HepG2 (cell line): ENCODE data around the gene NUFIP1. TPM values are rescaled to one million over a fixed set of nuclear protein-coding genes. Genes with fewer than 3 reads are reported as not detected.

Source experiments
- AHR ChIP-seq: IDR thresholded peaks from 2 replicates; pipeline ENCODE4 v1.6.1; 2018; ENCODE audit warnings: missing genetic modification reagents, missing compliant biosample characterization
- ARID2 ChIP-seq: sonication (generic); formaldehyde crosslinking; IDR thresholded peaks from 2 replicates; pipeline ENCODE4 v1.8.1; 2022; ENCODE audit warnings: mild to moderate bottlenecking, missing genetic modification reagents, borderline replicate concordance
- CHD4 ChIP-seq: fragments of 200-600 bp; sonication (generic); IDR thresholded peaks from 2 replicates; pipeline ENCODE4 v1.7.0; 2017; ENCODE audit warnings: mild to moderate bottlenecking, low read length, borderline replicate concordance
- FLYWCH1 ChIP-seq: sonication (generic); formaldehyde crosslinking; IDR thresholded peaks from 2 replicates; pipeline ENCODE4 v1.8.1; 2023; ENCODE audit warnings: mild to moderate bottlenecking, missing genetic modification reagents
- FOSL1 ChIP-seq: sonication (generic); formaldehyde crosslinking; IDR thresholded peaks from 2 replicates; pipeline ENCODE4 v1.9.0; 2021; ENCODE audit warnings: missing genetic modification reagents, borderline replicate concordance
- GFI1 ChIP-seq: sonication (generic); formaldehyde crosslinking; IDR thresholded peaks from 2 replicates; pipeline ENCODE4 v1.5.0; 2020; ENCODE audit warnings: missing genetic modification reagents, mild to moderate bottlenecking, borderline replicate concordance
- IRF2 ChIP-seq: IDR thresholded peaks from 2 replicates; pipeline ENCODE4 v1.6.1; 2018; ENCODE audit warnings: missing genetic modification reagents, missing compliant biosample characterization
- KLF9 ChIP-seq: IDR thresholded peaks from 2 replicates; pipeline ENCODE4 v1.6.1; 2016; ENCODE audit warnings: low read depth
- NPAS2 ChIP-seq: sonication (generic); formaldehyde crosslinking; IDR thresholded peaks from 2 replicates; pipeline ENCODE4 v1.8.0; 2022; ENCODE audit warnings: mild to moderate bottlenecking, missing genetic modification reagents, borderline replicate concordance
- PTBP1 ChIP-seq: fragments of 200-400 bp; formaldehyde crosslinking; IDR thresholded peaks from 2 replicates; pipeline ENCODE4 v1.6.1; 2018; ENCODE audit warnings: low read length, low read depth; ENCODE audit not compliant: poor library complexity, severe bottlenecking
- TAF1 ChIP-seq: sonication (generic); formaldehyde crosslinking; IDR thresholded peaks from 2 replicates; pipeline ENCODE4 v1.4.0; 2020; ENCODE audit warnings: missing genetic modification reagents
- ZFP36 ChIP-seq: fragments of 150-350 bp; IDR thresholded peaks from 2 replicates; pipeline ENCODE4 v1.6.1; 2018; ENCODE audit warnings: borderline replicate concordance, low read length, low read depth; ENCODE audit not compliant: partially characterized antibody
- ZNF225 ChIP-seq: sonication (generic); formaldehyde crosslinking; IDR thresholded peaks from 2 replicates; pipeline ENCODE4 v1.4.0; 2020; ENCODE audit warnings: mild to moderate bottlenecking, missing genetic modification reagents
- ZNF232 ChIP-seq: sonication (generic); formaldehyde crosslinking; IDR thresholded peaks from 2 replicates; pipeline ENCODE4 v1.4.0; 2020; ENCODE audit warnings: missing genetic modification reagents, borderline replicate concordance
- ZNF430 ChIP-seq: sonication (generic); formaldehyde crosslinking; IDR thresholded peaks from 2 replicates; pipeline ENCODE4 v1.9.0; 2021; ENCODE audit warnings: mild to moderate bottlenecking, missing genetic modification reagents
- ZNF451 ChIP-seq: sonication (generic); formaldehyde crosslinking; IDR thresholded peaks from 2 replicates; pipeline ENCODE4 v1.5.0; 2020; ENCODE audit warnings: mild to moderate bottlenecking, missing genetic modification reagents
- polyA plus RNA-seq, 8 experiments: library from polyadenylated mRNA; depleted of rRNA in 3 of 8; stranded (reverse) in 7 of 8; unstranded in 1 of 8; fragments of >200 nt; fragmentation: Illumina TruSeq in 4 of 8; extraction: Trizol in 4 of 8; gene quantifications; 2 replicates each; pipeline versions ENCODE4 v1.2.1 to v1.2.3, GENCODE V29; 2011 to 2016; ENCODE audit warnings: low read depth in 4 of 8, missing spikeins in 1 of 8, mixed read lengths in 1 of 8; ENCODE audit not compliant: insufficient read depth in 1 of 8
- total RNA-seq, 5 experiments: library from RNA; depleted of rRNA; stranded (reverse); fragments of >200 nt; fragmentation: Illumina TruSeq; extraction: Trizol; gene quantifications; 2 replicates each; pipeline ENCODE4 v1.2.3, GENCODE V29; 2016; ENCODE audit warnings: low read depth in 1 of 5
- TF ChIP-seq, protein P1 (sequence below): IDR thresholded peaks from 2 replicates; pipeline ENCODE4 v1.6.1; 2016; ENCODE audit warnings: low read depth
- TF ChIP-seq, protein P2 (sequence below): sonication (generic); formaldehyde crosslinking; IDR thresholded peaks from 2 replicates; pipeline ENCODE4 v1.5.1; 2020; ENCODE audit warnings: missing genetic modification reagents, mild to moderate bottlenecking, borderline replicate concordance
- TF ChIP-seq, protein P3 (sequence below): sonication (generic); formaldehyde crosslinking; IDR thresholded peaks from 2 replicates; pipeline ENCODE4 v1.4.0; 2020; ENCODE audit warnings: missing genetic modification reagents
- TF ChIP-seq, protein P4 (sequence below): IDR thresholded peaks from 2 replicates; pipeline ENCODE4 v1.6.1; 2016; ENCODE audit warnings: missing compliant biosample characterization, missing genetic modification reagents, borderline replicate concordance

Gene NUFIP1
- total and polyA plus RNA-seq, 2 of the 13 experiments (the other 11 are each of a cell fraction or from before 2014, with no cell fraction given) = 1.9 to 10.3 TPM

DNA sequence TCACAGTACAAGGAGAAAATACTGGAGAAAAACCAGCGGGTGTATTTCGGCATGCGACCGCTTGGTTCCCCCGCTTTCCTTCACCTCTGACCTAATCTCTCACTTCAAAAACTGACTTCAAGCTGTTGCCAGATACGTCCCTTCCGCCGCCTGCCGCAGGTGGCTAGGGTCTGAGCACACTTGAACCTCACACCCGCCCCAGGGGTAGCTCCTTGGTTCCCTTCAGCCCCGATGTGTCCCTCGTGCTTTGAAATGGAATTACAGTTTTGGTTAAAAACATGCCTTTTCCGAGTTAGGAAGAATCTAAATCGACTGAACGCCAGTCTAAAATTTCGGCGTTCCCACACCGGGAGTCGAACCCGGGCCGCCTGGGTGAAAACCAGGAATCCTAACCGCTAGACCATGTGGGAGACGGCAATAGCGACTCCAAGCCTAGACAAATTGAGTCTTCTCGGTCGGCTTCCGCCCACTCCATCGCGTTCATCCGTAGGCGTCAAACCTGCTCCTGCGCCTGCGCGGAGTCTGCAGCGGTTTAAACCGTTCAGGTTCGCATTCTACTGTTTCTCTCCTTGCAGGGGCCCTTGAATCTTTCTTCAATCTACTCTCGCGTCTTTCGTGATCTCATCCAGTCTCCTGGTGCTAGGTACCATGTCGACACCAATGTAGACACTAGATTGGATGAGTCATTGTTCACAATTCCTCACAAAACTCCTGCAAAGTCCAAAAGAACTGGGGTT lies 71.5 kb downstream of the NUFIP1 start (continued):
- TF ChIP-seq ZNF225 (CRISPR knock-in tag) (no peak), ARID2 (CRISPR knock-in tag) (no peak; the same call in 1 of the 2 replicates), ZNF232 (CRISPR knock-in tag) (no peak; the same call in 1 of the 2 replicates), AHR (CRISPR knock-in tag) (no peak), TAF1 (CRISPR knock-in tag) (no peak; the same call in 1 of the 2 replicates), ZFP36 (no peak), KLF9 (CRISPR knock-in tag) (no peak), ZNF451 (CRISPR knock-in tag) (peak; percentile 52; the same call in 1 of the 2 replicates), PTBP1 (no peak), FLYWCH1 (CRISPR knock-in tag) (no peak; the same call in 1 of the 2 replicates), ZNF430 (no peak), CHD4 (no peak; the same call in 1 of the 2 replicates), GFI1 (CRISPR knock-in tag) (no peak; the same call in 1 of the 2 replicates), NPAS2 (CRISPR knock-in tag) (no peak), IRF2 (peak; percentile 61), FOSL1 (CRISPR knock-in tag) (no peak)
- TF ChIP-seq, protein P1, sequence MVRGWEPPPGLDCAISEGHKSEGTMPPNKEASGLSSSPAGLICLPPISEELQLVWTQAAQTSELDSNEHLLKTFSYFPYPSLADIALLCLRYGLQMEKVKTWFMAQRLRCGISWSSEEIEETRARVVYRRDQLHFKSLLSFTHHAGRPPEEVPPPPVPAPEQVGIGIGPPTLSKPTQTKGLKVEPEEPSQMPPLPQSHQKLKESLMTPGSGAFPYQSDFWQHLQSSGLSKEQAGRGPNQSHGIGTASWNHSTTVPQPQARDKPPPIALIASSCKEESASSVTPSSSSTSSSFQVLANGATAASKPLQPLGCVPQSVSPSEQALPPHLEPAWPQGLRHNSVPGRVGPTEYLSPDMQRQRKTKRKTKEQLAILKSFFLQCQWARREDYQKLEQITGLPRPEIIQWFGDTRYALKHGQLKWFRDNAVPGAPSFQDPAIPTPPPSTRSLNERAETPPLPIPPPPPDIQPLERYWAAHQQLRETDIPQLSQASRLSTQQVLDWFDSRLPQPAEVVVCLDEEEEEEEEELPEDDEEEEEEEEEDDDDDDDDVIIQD = peak; percentile 69
- TF ChIP-seq, protein P2, sequence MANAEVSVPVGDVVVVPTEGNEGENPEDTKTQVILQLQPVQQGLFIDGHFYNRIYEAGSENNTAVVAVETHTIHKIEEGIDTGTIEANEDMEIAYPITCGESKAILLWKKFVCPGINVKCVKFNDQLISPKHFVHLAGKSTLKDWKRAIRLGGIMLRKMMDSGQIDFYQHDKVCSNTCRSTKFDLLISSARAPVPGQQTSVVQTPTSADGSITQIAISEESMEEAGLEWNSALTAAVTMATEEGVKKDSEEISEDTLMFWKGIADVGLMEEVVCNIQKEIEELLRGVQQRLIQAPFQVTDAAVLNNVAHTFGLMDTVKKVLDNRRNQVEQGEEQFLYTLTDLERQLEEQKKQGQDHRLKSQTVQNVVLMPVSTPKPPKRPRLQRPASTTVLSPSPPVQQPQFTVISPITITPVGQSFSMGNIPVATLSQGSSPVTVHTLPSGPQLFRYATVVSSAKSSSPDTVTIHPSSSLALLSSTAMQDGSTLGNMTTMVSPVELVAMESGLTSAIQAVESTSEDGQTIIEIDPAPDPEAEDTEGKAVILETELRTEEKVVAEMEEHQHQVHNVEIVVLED (CRISPR knock-in tag) = peak; percentile 87; the same call in 1 of the 2 replicates
- TF ChIP-seq, protein P3, sequence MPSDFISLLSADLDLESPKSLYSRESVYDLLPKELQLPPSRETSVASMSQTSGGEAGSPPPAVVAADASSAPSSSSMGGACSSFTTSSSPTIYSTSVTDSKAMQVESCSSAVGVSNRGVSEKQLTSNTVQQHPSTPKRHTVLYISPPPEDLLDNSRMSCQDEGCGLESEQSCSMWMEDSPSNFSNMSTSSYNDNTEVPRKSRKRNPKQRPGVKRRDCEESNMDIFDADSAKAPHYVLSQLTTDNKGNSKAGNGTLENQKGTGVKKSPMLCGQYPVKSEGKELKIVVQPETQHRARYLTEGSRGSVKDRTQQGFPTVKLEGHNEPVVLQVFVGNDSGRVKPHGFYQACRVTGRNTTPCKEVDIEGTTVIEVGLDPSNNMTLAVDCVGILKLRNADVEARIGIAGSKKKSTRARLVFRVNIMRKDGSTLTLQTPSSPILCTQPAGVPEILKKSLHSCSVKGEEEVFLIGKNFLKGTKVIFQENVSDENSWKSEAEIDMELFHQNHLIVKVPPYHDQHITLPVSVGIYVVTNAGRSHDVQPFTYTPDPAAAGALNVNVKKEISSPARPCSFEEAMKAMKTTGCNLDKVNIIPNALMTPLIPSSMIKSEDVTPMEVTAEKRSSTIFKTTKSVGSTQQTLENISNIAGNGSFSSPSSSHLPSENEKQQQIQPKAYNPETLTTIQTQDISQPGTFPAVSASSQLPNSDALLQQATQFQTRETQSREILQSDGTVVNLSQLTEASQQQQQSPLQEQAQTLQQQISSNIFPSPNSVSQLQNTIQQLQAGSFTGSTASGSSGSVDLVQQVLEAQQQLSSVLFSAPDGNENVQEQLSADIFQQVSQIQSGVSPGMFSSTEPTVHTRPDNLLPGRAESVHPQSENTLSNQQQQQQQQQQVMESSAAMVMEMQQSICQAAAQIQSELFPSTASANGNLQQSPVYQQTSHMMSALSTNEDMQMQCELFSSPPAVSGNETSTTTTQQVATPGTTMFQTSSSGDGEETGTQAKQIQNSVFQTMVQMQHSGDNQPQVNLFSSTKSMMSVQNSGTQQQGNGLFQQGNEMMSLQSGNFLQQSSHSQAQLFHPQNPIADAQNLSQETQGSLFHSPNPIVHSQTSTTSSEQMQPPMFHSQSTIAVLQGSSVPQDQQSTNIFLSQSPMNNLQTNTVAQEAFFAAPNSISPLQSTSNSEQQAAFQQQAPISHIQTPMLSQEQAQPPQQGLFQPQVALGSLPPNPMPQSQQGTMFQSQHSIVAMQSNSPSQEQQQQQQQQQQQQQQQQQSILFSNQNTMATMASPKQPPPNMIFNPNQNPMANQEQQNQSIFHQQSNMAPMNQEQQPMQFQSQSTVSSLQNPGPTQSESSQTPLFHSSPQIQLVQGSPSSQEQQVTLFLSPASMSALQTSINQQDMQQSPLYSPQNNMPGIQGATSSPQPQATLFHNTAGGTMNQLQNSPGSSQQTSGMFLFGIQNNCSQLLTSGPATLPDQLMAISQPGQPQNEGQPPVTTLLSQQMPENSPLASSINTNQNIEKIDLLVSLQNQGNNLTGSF (CRISPR knock-in tag) = peak; percentile 66; the same call in 1 of the 2 replicates
- TF ChIP-seq, protein P4, sequence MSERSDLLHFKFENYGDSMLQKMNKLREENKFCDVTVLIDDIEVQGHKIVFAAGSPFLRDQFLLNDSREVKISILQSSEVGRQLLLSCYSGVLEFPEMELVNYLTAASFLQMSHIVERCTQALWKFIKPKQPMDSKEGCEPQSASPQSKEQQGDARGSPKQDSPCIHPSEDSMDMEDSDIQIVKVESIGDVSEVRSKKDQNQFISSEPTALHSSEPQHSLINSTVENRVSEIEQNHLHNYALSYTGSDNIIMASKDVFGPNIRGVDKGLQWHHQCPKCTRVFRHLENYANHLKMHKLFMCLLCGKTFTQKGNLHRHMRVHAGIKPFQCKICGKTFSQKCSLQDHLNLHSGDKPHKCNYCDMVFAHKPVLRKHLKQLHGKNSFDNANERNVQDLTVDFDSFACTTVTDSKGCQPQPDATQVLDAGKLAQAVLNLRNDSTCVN (CRISPR knock-in tag) = no peak
